K562 (cell line): Measurements from ENCODE around the gene TCOF1. TPM values are rescaled to one million over a fixed set of nuclear protein-coding genes. Genes with fewer than 3 reads are reported as not detected.

Source experiments
- JUN ChIP-seq, 2 experiments: sonication (generic) in 1 of 2; formaldehyde crosslinking in 1 of 2; IDR thresholded peaks; 2 replicates each; pipeline versions ENCODE4 v1.6.1 to v1.8.0; 2012 to 2022; ENCODE audit warnings: borderline replicate concordance in 2 of 2, mild to moderate bottlenecking in 2 of 2, improper control_type of control experiment in 1 of 2, low read depth in 1 of 2, low read length in 1 of 2, missing genetic modification reagents in 1 of 2
- KAT7 ChIP-seq: sonication (generic); formaldehyde crosslinking; IDR thresholded peaks from 2 replicates; pipeline ENCODE4 v1.8.0; 2022; ENCODE audit warnings: missing genetic modification reagents, mild to moderate bottlenecking, borderline replicate concordance
- RBM22 ChIP-seq: fragments of 200-400 bp; formaldehyde crosslinking; IDR thresholded peaks from 2 replicates; pipeline ENCODE4 v1.6.1; 2018; ENCODE audit warnings: low read length, low read depth; ENCODE audit not compliant: poor library complexity, severe bottlenecking
- polyA plus RNA-seq, 8 experiments: library from polyadenylated mRNA; depleted of rRNA in 4 of 8; stranded (reverse) in 5 of 8; unstranded in 3 of 8; fragments of >200 nt; fragmentation: Nextera tagmentation in 2 of 8; fragmentation: Illumina TruSeq in 1 of 8; extraction: Ambion mirVana in 2 of 8; extraction: Trizol in 1 of 8; gene quantifications; 2 replicates each; pipeline versions ENCODE4 v1.2.1 to v1.2.3, GENCODE V29; 2011 to 2014; ENCODE audit warnings: inconsistent platforms in 1 of 8, missing spikeins in 1 of 8
- total RNA-seq, 7 experiments: library from RNA; depleted of rRNA in 6 of 7; stranded (reverse); fragments of >200 nt in 6 of 7; fragmentation: Illumina TruSeq in 2 of 7; extraction: Trizol in 2 of 7; gene quantifications; 2 replicates each; pipeline versions ENCODE4 v1.2.1 to v1.2.3, GENCODE V29; 2011 to 2021; ENCODE audit warnings: low replicate concordance in 1 of 7
- TF ChIP-seq, protein P1 (sequence below), 2 experiments: fragments of 450-650 bp; formaldehyde crosslinking in 1 of 2; IDR thresholded peaks; 2 replicates each; pipeline versions ENCODE4 v1.4.0 to v1.6.1; 2014 to 2020; ENCODE audit warnings: mild to moderate bottlenecking in 2 of 2, borderline replicate concordance in 1 of 2, low read depth in 1 of 2

The TCOF1 gene
- total and polyA plus RNA-seq, 9 of the 15 experiments (the other 6 are each of a cell fraction or from before 2014, with no cell fraction given): 9.8 to 134 (median 61.7) TPM

DNA sequence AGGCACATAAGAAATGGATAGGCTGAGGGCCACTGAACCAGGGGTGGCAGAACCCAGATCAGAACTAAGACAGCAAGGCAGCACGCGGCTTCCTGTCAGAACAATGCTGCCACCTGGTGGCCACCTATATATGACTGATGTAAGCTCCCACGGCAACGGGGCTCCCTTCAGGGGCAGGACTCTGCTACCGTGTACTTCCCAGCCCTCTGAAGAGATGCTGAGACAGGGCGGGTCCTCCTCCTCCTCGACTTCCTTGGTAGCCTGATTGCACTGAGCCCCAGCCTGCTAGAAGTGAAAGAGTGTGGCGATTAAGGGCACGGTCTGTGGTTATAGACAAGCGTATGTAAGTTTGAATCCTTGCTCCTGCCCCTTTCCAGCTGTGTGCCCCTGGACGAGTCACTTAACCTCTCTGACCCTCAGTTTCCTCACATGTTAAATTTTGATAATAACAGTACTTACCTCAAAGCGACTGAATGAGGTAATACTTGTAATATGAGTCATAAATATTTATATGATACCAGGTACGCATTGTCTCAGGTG, 78.7 kb downstream of the TCOF1 start (continued):
- TF ChIP-seq, protein P1, sequence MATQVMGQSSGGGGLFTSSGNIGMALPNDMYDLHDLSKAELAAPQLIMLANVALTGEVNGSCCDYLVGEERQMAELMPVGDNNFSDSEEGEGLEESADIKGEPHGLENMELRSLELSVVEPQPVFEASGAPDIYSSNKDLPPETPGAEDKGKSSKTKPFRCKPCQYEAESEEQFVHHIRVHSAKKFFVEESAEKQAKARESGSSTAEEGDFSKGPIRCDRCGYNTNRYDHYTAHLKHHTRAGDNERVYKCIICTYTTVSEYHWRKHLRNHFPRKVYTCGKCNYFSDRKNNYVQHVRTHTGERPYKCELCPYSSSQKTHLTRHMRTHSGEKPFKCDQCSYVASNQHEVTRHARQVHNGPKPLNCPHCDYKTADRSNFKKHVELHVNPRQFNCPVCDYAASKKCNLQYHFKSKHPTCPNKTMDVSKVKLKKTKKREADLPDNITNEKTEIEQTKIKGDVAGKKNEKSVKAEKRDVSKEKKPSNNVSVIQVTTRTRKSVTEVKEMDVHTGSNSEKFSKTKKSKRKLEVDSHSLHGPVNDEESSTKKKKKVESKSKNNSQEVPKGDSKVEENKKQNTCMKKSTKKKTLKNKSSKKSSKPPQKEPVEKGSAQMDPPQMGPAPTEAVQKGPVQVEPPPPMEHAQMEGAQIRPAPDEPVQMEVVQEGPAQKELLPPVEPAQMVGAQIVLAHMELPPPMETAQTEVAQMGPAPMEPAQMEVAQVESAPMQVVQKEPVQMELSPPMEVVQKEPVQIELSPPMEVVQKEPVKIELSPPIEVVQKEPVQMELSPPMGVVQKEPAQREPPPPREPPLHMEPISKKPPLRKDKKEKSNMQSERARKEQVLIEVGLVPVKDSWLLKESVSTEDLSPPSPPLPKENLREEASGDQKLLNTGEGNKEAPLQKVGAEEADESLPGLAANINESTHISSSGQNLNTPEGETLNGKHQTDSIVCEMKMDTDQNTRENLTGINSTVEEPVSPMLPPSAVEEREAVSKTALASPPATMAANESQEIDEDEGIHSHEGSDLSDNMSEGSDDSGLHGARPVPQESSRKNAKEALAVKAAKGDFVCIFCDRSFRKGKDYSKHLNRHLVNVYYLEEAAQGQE (IDR thresholded peaks at IDR 0.05; ENCODE audit: borderline replicate concordance): peak; percentile 80; the same call in 1 of the 2 replicates
- TF ChIP-seq, protein P1 (CRISPR knock-in tag; IDR thresholded peaks at IDR 0.05; ENCODE audit: low read depth): no peak
- TF ChIP-seq RBM22 (no peak), KAT7 (CRISPR knock-in tag) (no peak), JUN (IDR thresholded peaks at IDR 0.05; ENCODE audit: borderline replicate concordance, low read depth, low read length) (no peak), JUN (CRISPR knock-in tag; IDR thresholded peaks at IDR 0.05; ENCODE audit: borderline replicate concordance) (peak; percentile 30; the same call in 1 of the 2 replicates)
